GM23248 (cell line): ENCODE measurements around the gene SPSB4.

Experiments
- EZH2 ChIP-seq: fragments of 200-600 bp; sonication (generic); IDR thresholded peaks from 2 replicates; pipeline ENCODE4 v1.6.1; 2018; ENCODE audit warnings: antibody characterized with exemption, mild to moderate bottlenecking; ENCODE audit not compliant: insufficient read depth, poor library complexity, severe bottlenecking
- EZH2phosphoT487 ChIP-seq: fragments of 200-600 bp; sonication (generic); IDR thresholded peaks from 2 replicates; pipeline ENCODE4 v1.6.1; 2018; ENCODE audit warnings: antibody characterized with exemption, moderate library complexity, mild to moderate bottlenecking, low read depth; ENCODE audit not compliant: insufficient read depth

DNA sequence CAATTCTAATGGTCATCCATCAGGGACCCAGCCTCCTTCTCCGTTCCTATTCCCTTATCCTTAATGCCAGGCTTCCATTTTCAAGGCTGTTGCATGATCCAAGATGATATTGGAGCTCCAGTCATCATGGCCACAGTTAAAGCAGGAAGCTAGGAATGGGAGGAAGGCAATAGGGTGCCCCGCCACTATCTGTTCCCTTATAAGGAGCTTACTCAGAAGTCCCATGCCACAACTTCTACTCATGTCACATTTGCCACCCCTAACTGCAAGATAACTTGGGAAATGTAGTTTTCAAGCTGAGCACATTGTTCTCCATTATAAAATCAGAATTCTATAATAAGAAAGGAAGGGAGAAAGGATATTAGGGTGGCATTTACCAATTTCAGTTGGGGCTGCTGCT, 38.6 kb upstream of the SPSB4 start:
- no peak for TF ChIP-seq EZH2phosphoT487
- TF ChIP-seq EZH2, result no peak
